ENCODE results near the gene SLC13A2. TPM values are rescaled to one million over a fixed set of nuclear protein-coding genes. Genes with fewer than 3 reads are reported as not detected.

The SLC13A2 gene
- total RNA-seq, 1 experiment from 2014 or later: not detected

GRCh38 chr17:28425206-28425605, 48.2 kb upstream of the SLC13A2 start:
- Histone ChIP-seq H2AK5ac (ENCODE audit: insufficient read length, low read length) (no peak overlapping the region), H3K9ac (ENCODE audit: extremely low read depth, insufficient read length, low read length) (no peak overlapping the region), H4K20me1 (ENCODE audit: control insufficient read depth, insufficient read depth, insufficient read length) (no peaks in the 10 kb centered on the region), H3K23me2 (ENCODE audit: insufficient read length, low read depth, low read length, poor library complexity, severe bottlenecking) (no peaks in the 10 kb centered on the region), H3K14ac (ENCODE audit: insufficient read depth, low read length) (no peak overlapping the region), H4K91ac (ENCODE audit: insufficient read length, low read depth, low read length) (no peak overlapping the region), H3K4ac (ENCODE audit: low read depth, low read length) (no peak overlapping the region), H3K27me3 (ENCODE audit: insufficient read depth, low read length) (no peaks in the 10 kb centered on the region), H4K8ac (replicated peaks; ENCODE audit: insufficient read length, low read depth, low read length) (no peak overlapping the region), H2BK12ac (ENCODE audit: insufficient read length, low read depth, low read length) (no peak overlapping the region), H3K9me3 (ENCODE audit: control insufficient read depth, low read depth, low read length) (no peaks in the 10 kb centered on the region), H3K56ac (ENCODE audit: insufficient read length, low read depth, low read length) (no peak overlapping the region), H3T11ph (ENCODE audit: low read length) (no peak overlapping the region), H3K79me1 (ENCODE audit: insufficient read depth, low read depth, low read length, poor library complexity, severe bottlenecking) (no peaks in the 10 kb centered on the region), H2AFZ (ENCODE audit: low read length) (no peak overlapping the region), H2BK20ac (ENCODE audit: low read depth, low read length, poor library complexity, severe bottlenecking) (no peak overlapping the region), H3K23ac (ENCODE audit: insufficient read length, low read depth, low read length) (no peak overlapping the region), H3K27ac (ENCODE audit: insufficient read length, low read depth, low read length) (no peak overlapping the region), H2BK5ac (ENCODE audit: insufficient read length, low read length) (no peak overlapping the region), H2BK120ac (ENCODE audit: low read depth, low read length, poor library complexity, severe bottlenecking) (no peak overlapping the region), H4K5ac (ENCODE audit: insufficient read length, low read depth, low read length) (no peak overlapping the region), H3K18ac (ENCODE audit: insufficient read length, low read depth, low read length) (no peak overlapping the region), H2BK15ac (ENCODE audit: low read depth, low read length) (no peak overlapping the region), H3K4me1 (ENCODE audit: insufficient read depth, low read length) (no peaks in the 10 kb centered on the region), H3K4me2 (ENCODE audit: insufficient read depth, insufficient read length, low read length) (no peak overlapping the region), H3K79me2 (ENCODE audit: insufficient read depth, low read length) (no peaks in the 10 kb centered on the region)
- no peak for TF ChIP-seq CTCF (conservative IDR thresholded peaks at IDR 0.05)
- peaks cover 0 to 4% of the 10 kb centered on the region in 2 experiments; a peak in 1 of 4 replicates for H3K4me1 Mint-ChIP-seq
- no peak for DNase-seq
- WGBS (ENCODE audit: extremely low coverage, insufficient read length, low lambda C conversion rate): no CpG with 5 or more reads among the region's 13 CpGs
- H3K36me3 Mint-ChIP-seq (ENCODE audit: insufficient read depth in 1 of 3, low read depth in 3 of 3): no peaks in the 10 kb centered on the region
- H3K9me3 Mint-ChIP-seq: no peaks in the 10 kb centered on the region
- H3K27me3 Mint-ChIP-seq (ENCODE audit: low read depth): peaks cover 20% of the 10 kb centered on the region
- no peak overlapping the region; a peak in 1 of 7 replicates for H3K27ac Mint-ChIP-seq
- no peak overlapping the region for H3K4me3 Mint-ChIP-seq
